ENCODE measurements around the gene TAF11L8.
"Not testable (repeated sequence)": the region's sequence is repeated elsewhere in the genome, so short reads cannot be mapped to it uniquely, and the experiment has no call there.

TAF11L8 gene

GRCh38 chr5:17603880-17604279, 13.1 kb upstream of the TAF11L8 start, which contains the start of gene TAF11L11:
TAF11L11 (plus strand) TSS chr5:17604183.
- not testable (repeated sequence) for H3K27me3 ChIP-seq (ENCODE audit: control insufficient read depth in 1 of 2, insufficient read depth in 2 of 2, low read length in 2 of 2); H3K4me3 ChIP-seq (ENCODE audit: low read depth in 1 of 2, low read length in 2 of 2); H3K27ac ChIP-seq (ENCODE audit: low read depth, low read length); H3K9me3 ChIP-seq (ENCODE audit: control insufficient read depth in 1 of 2, low read length in 2 of 2); H3K9ac ChIP-seq (ENCODE audit: low read depth in 1 of 2, low read length in 2 of 2); H3K4me1 ChIP-seq (ENCODE audit: control insufficient read depth in 1 of 2, insufficient read depth in 2 of 2, low read length in 2 of 2); H3K36me3 ChIP-seq (ENCODE audit: control insufficient read depth in 1 of 2, insufficient read depth in 2 of 2, low read length in 2 of 2)

GRCh38 chr5:17597728-17598127, 7.0 kb upstream of the TAF11L8 start, which contains the start of gene TAF11L10:
TAF11L10 (minus strand) TSS chr5:17597828.
- H3K27me3 ChIP-seq (ENCODE audit: control insufficient read depth in 1 of 2, insufficient read depth in 2 of 2, low read length in 2 of 2); H3K4me3 ChIP-seq (ENCODE audit: low read depth in 1 of 2, low read length in 2 of 2); H3K4me1 ChIP-seq (ENCODE audit: control insufficient read depth in 1 of 2, insufficient read depth in 2 of 2, low read length in 2 of 2); H3K9ac ChIP-seq (ENCODE audit: low read depth in 1 of 2, low read length in 2 of 2); H3K27ac ChIP-seq (ENCODE audit: low read depth, low read length); H3K36me3 ChIP-seq (ENCODE audit: control insufficient read depth in 1 of 2, insufficient read depth in 2 of 2, low read length in 2 of 2); H3K9me3 ChIP-seq (ENCODE audit: control insufficient read depth in 1 of 2, low read length in 2 of 2): not testable (repeated sequence)

GRCh38 chr5:17594255-17594654, 3.5 kb upstream of the TAF11L8 start, which contains the start of gene TAF11L9:
TAF11L9 (minus strand) TSS chr5:17594394.
- H3K27me3 ChIP-seq (ENCODE audit: control insufficient read depth in 1 of 2, insufficient read depth in 2 of 2, low read length in 2 of 2); H3K9me3 ChIP-seq (ENCODE audit: control insufficient read depth in 1 of 2, low read length in 2 of 2); H3K27ac ChIP-seq (ENCODE audit: low read depth, low read length); H3K9ac ChIP-seq (ENCODE audit: low read depth in 1 of 2, low read length in 2 of 2); H3K4me3 ChIP-seq (ENCODE audit: low read depth in 1 of 2, low read length in 2 of 2); H3K4me1 ChIP-seq (ENCODE audit: control insufficient read depth in 1 of 2, insufficient read depth in 2 of 2, low read length in 2 of 2); H3K36me3 ChIP-seq (ENCODE audit: control insufficient read depth in 1 of 2, insufficient read depth in 2 of 2, low read length in 2 of 2): not testable (repeated sequence)

- H3K9me3 ChIP-seq (ENCODE audit: control insufficient read depth in 1 of 2, low read length in 2 of 2); H3K36me3 ChIP-seq (ENCODE audit: control insufficient read depth in 1 of 2, insufficient read depth in 2 of 2, low read length in 2 of 2); H3K4me3 ChIP-seq (ENCODE audit: low read depth in 1 of 2, low read length in 2 of 2); H3K9ac ChIP-seq (ENCODE audit: low read depth in 1 of 2, low read length in 2 of 2); H3K4me1 ChIP-seq (ENCODE audit: control insufficient read depth in 1 of 2, insufficient read depth in 2 of 2, low read length in 2 of 2); H3K27me3 ChIP-seq (ENCODE audit: control insufficient read depth in 1 of 2, insufficient read depth in 2 of 2, low read length in 2 of 2); H3K27ac ChIP-seq (ENCODE audit: low read depth, low read length): not testable (repeated sequence)
Measured at GRCh38 chr5:17585658-17586057, 5.1 kb downstream of the TAF11L8 start, which contains the start of gene TAF11L7. TAF11L7 (minus strand) TSS chr5:17585758.

Data from duodenal mucosa (tissue), 2 donors.